ENCODE measurements around the gene ADCY5.

Gene ADCY5

DNA sequence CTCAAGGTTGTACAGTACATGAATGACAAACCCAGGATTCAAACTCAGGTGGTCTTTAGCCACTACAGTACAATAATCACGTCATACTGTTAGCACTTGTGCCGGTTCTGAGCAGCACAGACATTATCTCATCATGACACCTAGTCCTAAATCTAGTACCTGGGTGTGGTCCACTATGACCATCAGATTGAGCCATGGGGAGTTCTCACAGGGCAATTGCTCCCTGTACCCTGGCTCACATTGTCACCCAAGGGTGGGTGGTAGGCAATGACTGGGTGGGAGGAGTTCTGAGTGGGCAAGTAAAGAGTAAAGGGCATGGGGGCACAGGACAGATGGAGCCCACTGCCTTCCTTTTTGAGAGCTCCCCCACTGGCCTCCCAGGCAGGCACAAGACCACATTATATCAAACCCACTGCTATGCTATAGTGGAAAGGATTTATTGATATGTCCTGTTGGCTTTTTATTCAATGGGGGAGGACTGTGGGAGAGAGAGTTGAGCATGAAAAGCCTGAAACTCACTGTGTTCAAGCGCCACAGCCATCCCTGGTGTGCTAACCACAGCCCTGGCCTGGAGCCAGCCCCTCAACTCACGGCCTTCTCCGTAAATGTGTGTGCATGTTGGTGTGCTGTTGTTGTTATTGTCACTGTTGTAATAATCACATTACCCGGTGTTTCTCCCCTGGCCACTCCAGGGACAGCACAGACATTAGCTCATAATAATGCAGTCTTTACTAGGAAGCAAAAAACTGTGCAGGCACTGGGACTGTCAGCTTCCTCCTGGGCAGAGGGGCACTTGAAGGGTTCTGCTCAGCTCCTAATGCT, 27.3 kb downstream of the ADCY5 start:
- H3K4me3 ChIP-seq (ENCODE audit: low read depth, low read length) = no peak overlapping the region
- TF ChIP-seq, protein P1, sequence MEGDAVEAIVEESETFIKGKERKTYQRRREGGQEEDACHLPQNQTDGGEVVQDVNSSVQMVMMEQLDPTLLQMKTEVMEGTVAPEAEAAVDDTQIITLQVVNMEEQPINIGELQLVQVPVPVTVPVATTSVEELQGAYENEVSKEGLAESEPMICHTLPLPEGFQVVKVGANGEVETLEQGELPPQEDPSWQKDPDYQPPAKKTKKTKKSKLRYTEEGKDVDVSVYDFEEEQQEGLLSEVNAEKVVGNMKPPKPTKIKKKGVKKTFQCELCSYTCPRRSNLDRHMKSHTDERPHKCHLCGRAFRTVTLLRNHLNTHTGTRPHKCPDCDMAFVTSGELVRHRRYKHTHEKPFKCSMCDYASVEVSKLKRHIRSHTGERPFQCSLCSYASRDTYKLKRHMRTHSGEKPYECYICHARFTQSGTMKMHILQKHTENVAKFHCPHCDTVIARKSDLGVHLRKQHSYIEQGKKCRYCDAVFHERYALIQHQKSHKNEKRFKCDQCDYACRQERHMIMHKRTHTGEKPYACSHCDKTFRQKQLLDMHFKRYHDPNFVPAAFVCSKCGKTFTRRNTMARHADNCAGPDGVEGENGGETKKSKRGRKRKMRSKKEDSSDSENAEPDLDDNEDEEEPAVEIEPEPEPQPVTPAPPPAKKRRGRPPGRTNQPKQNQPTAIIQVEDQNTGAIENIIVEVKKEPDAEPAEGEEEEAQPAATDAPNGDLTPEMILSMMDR (IDR thresholded peaks at IDR 0.05; ENCODE audit: low read depth, low read length) = no peak

DNA sequence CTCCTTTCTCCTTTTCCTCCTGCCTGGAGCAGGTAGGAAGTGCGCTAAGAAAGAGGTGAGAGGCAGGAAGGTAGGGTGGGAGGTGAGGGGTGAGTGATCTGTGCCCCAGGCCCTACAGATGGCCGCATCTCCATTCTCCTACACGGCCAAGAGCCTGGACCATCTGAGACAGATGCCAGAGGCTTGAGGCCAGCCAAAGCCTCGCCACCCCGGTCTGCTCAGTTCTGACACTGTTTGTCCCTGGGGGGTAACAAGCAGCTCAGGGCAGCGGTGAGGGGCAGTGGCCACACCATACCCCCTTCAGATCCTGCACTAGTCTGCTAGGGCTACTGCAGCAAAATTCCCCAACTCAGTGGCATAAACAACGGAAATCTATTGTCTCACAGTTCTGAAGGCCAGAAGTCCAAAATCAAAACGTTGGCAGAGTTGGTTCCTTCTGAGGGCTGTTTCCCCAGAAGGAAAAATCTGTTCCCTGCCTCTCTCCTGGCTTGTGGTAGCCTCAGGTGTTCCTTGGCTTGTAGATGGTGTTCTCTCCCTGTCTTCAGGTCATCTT, 28.4 kb downstream of the ADCY5 start:
- TF ChIP-seq, protein P1 (IDR thresholded peaks at IDR 0.05; ENCODE audit: low read depth, low read length) = no peak
- no peak overlapping the region for H3K4me3 ChIP-seq (ENCODE audit: low read depth, low read length)

DNA sequence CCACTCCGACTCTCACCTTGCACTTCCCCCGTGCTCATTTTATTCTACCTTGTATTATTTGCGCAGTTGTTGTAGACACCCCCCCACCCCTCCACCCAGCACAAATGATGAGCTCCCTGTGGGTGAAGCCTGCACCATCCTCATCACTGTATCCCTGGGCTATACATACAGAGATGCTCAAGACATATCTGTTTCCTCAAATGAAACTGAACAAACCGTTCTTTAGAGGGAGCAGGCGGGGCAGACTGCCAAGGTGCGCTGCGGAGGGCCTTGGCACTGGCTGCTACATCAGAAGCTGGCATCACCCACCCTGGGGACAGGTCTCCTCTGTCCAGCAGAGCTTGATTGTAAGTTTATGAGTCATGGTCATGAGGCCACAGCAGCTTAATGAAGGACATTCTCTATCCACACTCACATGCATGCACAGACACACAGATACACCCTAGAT, 29.0 kb downstream of the ADCY5 start:
- TF ChIP-seq, protein P1 (IDR thresholded peaks at IDR 0.05; ENCODE audit: low read depth, low read length) = no peak
- H3K4me3 ChIP-seq (ENCODE audit: low read depth, low read length) = no peak overlapping the region

DNA sequence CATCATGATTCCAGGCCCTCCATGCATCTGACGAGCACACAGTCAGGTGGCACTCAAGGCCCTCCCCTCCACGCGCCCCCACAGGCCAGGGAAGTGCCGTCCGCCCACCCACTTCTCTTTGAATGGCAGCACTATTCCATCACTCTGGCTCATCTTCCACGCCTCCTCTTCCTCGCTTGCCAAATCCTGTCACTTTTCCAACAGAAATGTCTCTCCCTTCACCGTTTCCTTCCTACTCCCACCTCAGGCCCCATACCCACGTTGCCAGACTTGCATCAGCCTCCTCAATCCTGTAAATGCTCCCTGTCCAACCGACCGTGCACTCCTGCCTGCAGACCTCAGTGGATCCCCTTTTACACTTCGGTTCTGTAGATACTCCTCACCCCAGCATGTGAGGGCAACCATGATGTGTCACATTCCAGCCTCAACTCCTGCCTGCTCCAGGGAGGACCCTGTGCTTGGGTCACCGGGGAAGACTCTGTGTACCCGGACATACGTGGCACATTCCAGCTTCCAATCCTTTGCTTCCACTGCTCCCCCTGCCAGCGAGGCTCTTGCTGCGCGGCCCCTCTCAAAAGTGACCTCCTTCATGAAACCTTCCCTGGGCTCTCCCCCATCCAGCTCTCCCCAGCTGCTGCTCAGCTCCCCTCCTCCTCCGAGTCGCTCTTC, 29.6 kb downstream of the ADCY5 start:
- TF ChIP-seq, protein P1 (IDR thresholded peaks at IDR 0.05; ENCODE audit: low read depth, low read length) = no peak
- H3K4me3 ChIP-seq (ENCODE audit: low read depth, low read length) = no peak overlapping the region

DNA sequence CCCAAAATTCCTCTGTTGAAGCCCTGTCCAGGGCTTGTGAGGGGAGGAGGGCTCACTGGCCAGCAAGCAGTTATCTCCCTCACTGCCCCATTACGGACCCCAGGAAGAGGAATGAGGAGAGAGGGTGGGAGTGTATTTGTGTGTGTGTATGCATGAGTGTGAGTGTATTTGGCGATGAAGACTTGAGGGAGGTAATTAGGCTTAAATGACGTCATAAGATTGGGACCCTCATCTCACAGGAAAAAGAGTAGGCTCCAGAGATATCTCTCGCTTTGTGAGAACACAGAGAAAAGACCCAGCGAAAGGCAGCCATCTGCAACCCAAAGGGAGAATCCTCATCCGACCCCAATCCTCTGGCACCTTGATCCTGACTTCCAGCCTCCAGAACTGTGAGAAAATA, 32.2 kb downstream of the ADCY5 start:
- TF ChIP-seq, protein P1 (IDR thresholded peaks at IDR 0.05; ENCODE audit: low read depth, low read length) = no peak

DNA sequence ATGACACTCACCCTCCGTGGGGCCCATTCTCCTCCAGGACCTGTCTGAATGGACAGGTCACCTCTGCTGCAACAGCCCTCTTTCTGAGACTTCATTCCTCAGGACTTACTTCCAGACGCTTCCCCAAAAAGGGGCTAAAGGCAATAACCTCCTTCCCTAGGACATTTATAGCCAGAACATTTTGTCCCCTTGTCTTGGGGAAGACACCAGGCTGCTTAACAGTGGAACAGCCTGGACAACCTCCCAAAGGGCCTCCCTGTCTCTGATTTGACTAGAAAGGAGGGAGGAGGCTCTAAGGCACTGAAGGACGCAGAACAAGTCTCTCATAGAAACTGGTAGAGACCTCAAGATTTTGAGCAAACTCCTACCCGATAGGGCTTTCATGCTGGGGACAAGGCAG, 32.7 kb downstream of the ADCY5 start:
- TF ChIP-seq, protein P1 (IDR thresholded peaks at IDR 0.05; ENCODE audit: low read depth, low read length) = no peak

More for the DNA sequence above, 32.2 kb downstream of the ADCY5 start:
- no peak overlapping the region for H3K4me3 ChIP-seq (ENCODE audit: low read depth, low read length)

More for the DNA sequence above, 32.7 kb downstream of the ADCY5 start:
- H3K4me3 ChIP-seq (ENCODE audit: low read depth, low read length) = no peak overlapping the region
